Type B pancreatic cell (in vitro differentiated cells): ENCODE results near the gene MPO. TPM values are rescaled to one million over a fixed set of nuclear protein-coding genes. Genes with fewer than 3 reads are reported as not detected.
A peak's percentile ranks its signal among the peaks of the same experiment; 100 is the strongest.

Experiments
- DNase-seq: peaks from one replicate; pipeline ENCODE4 v3.0.0; 2021; ENCODE audit warnings: mixed read lengths; ENCODE audit not compliant: unreplicated experiment; ENCODE audit errors: extremely low spot score
- H3K27ac Mint-ChIP-seq: 2 replicates; pipeline ENCODE4 v1.8.0; 2021; ENCODE audit warnings: mild to moderate bottlenecking, mixed read lengths
- H3K27me3 Mint-ChIP-seq: 2 replicates; pipeline ENCODE4 v1.8.0; 2021; ENCODE audit warnings: mixed read lengths
- H3K36me3 Mint-ChIP-seq: 2 replicates; pipeline ENCODE4 v1.8.0; 2021; ENCODE audit warnings: mixed read lengths
- H3K4me1 Mint-ChIP-seq: one replicate; pipeline ENCODE4 v1.8.0; 2021; ENCODE audit warnings: mixed read lengths; ENCODE audit not compliant: unreplicated experiment
- H3K4me3 Mint-ChIP-seq: 2 replicates; pipeline ENCODE4 v1.8.0; 2021; ENCODE audit warnings: mild to moderate bottlenecking, mixed read lengths
- H3K9me3 Mint-ChIP-seq: 2 replicates; pipeline ENCODE4 v1.8.0; 2021; ENCODE audit warnings: mixed read lengths
- CTCF ChIP-seq: fragments of 200-600 bp; sonication (generic); conservative IDR thresholded peaks from 2 replicates; pipeline ENCODE4 v1.5.0; 2021; ENCODE audit warnings: antibody characterized with exemption, mild to moderate bottlenecking
- total RNA-seq: library from RNA; stranded (reverse); gene quantifications from 2 replicates; pipeline ENCODE4 v1.2.1, GENCODE V29; 2021; ENCODE audit warnings: low replicate concordance

The MPO gene
- total RNA-seq, 1 donor from 2014 or later = not detected

GRCh38 chr17:58270476-58271215 lies 10.1 kb downstream of the MPO start:
- H3K4me1 Mint-ChIP-seq = no peaks in the 10 kb centered on the region
- peak; percentile 42 for TF ChIP-seq CTCF
- H3K9me3 Mint-ChIP-seq = no peaks in the 10 kb centered on the region
- peaks cover 41% of the 10 kb centered on the region for H3K27me3 Mint-ChIP-seq
- no peak for DNase-seq
- no peak overlapping the region for H3K4me3 Mint-ChIP-seq
- no peaks in the 10 kb centered on the region for H3K36me3 Mint-ChIP-seq
- H3K27ac Mint-ChIP-seq = no peak overlapping the region

GRCh38 chr17:58269557-58270291 lies 11.0 kb downstream of the MPO start:
- peak; percentile 39 for DNase-seq

GRCh38 chr17:58268774-58269556 lies 11.8 kb downstream of the MPO start:
- peaks cover 50% of the 10 kb centered on the region for H3K27me3 Mint-ChIP-seq
- no peaks in the 10 kb centered on the region for H3K4me1 Mint-ChIP-seq
- no peak overlapping the region for H3K4me3 Mint-ChIP-seq
- peak; percentile 29 for DNase-seq
- TF ChIP-seq CTCF = no peak
- no peak overlapping the region for H3K27ac Mint-ChIP-seq
- no peaks in the 10 kb centered on the region for H3K9me3 Mint-ChIP-seq
- H3K36me3 Mint-ChIP-seq = no peaks in the 10 kb centered on the region

More at GRCh38 chr17:58269557-58270291, 11.0 kb downstream of the MPO start:
- Mint-ChIP-seq H3K9me3 (no peaks in the 10 kb centered on the region), H3K27me3 (peaks cover 46% of the 10 kb centered on the region), H3K4me3 (no peak overlapping the region), H3K4me1 (no peaks in the 10 kb centered on the region), H3K36me3 (no peaks in the 10 kb centered on the region), H3K27ac (no peak overlapping the region)
- TF ChIP-seq CTCF = no peak

- no peak overlapping the region for H3K4me3 Mint-ChIP-seq
- no peaks in the 10 kb centered on the region for H3K36me3 Mint-ChIP-seq
- DNase-seq = peak; percentile 45
- no peak for TF ChIP-seq CTCF
- peaks cover 53% of the 10 kb centered on the region for H3K27me3 Mint-ChIP-seq
- no peak overlapping the region for H3K27ac Mint-ChIP-seq
- H3K4me1 Mint-ChIP-seq = no peaks in the 10 kb centered on the region
- no peaks in the 10 kb centered on the region for H3K9me3 Mint-ChIP-seq
Observed at GRCh38 chr17:58268326-58268725, 12.4 kb downstream of the MPO start.
